Endodermal cell (in vitro differentiated cells): ENCODE results near the gene SLC12A4. TPM values are rescaled to one million over a fixed set of nuclear protein-coding genes. Genes with fewer than 3 reads are reported as not detected.
"Not testable (repeated sequence)": the region's sequence is repeated elsewhere in the genome, so short reads cannot be mapped to it uniquely, and the experiment has no call there.

Experiments used
- DNase-seq: peaks from one replicate; pipeline ENCODE4 v3.0.0-alpha.2; 2017
- H3K27ac ChIP-seq: 2 replicates; pipeline ENCODE4 v1.5.1; 2013; ENCODE audit warnings: mild to moderate bottlenecking, low read depth, low read length, moderate library complexity
- H3K27me3 ChIP-seq: 2 replicates; pipeline ENCODE4 v1.6.1; 2013; ENCODE audit warnings: mild to moderate bottlenecking, low read length, moderate library complexity; ENCODE audit not compliant: insufficient read depth, control insufficient read depth, poor library complexity, severe bottlenecking
- H3K36me3 ChIP-seq: 2 replicates; pipeline ENCODE4 v1.7.0; 2013; ENCODE audit warnings: mild to moderate bottlenecking, low read length, moderate library complexity; ENCODE audit not compliant: control insufficient read depth, insufficient read depth
- H3K4me1 ChIP-seq: one replicate; pipeline ENCODE4 v1.7.0; 2013; ENCODE audit warnings: low read length; ENCODE audit not compliant: control insufficient read depth, insufficient read depth
- H3K4me3 ChIP-seq: 2 replicates; pipeline ENCODE4 v1.5.1; 2013; ENCODE audit warnings: mild to moderate bottlenecking, low read length, moderate library complexity
- H3K9ac ChIP-seq: 2 replicates; pipeline ENCODE4 v1.6.1; 2013; ENCODE audit warnings: mild to moderate bottlenecking, low read length, moderate library complexity; ENCODE audit not compliant: poor library complexity, severe bottlenecking; ENCODE audit errors: extremely low read depth
- H3K9me3 ChIP-seq: 2 replicates; pipeline ENCODE4 v1.6.1; 2013; ENCODE audit warnings: mild to moderate bottlenecking, low read length, moderate library complexity; ENCODE audit not compliant: control insufficient read depth
- H3K27ac Mint-ChIP-seq: 2 replicates; pipeline ENCODE4 v1.8.0; 2020; ENCODE audit warnings: mixed read lengths
- H3K27me3 Mint-ChIP-seq: 2 replicates; pipeline ENCODE4 v1.8.0; 2021; ENCODE audit warnings: mild to moderate bottlenecking, mixed read lengths; ENCODE audit not compliant: insufficient read depth
- H3K36me3 Mint-ChIP-seq: 2 replicates; pipeline ENCODE4 v1.8.0; 2020; ENCODE audit warnings: low read depth, mixed read lengths
- H3K4me1 Mint-ChIP-seq: 2 replicates; pipeline ENCODE4 v1.8.0; 2020; ENCODE audit warnings: mixed read lengths
- H3K4me3 Mint-ChIP-seq: 2 replicates; pipeline ENCODE4 v1.8.0; 2020; ENCODE audit warnings: mild to moderate bottlenecking, moderate library complexity, mixed read lengths
- H3K9me3 Mint-ChIP-seq: 2 replicates; pipeline ENCODE4 v1.8.0; 2020; ENCODE audit warnings: mild to moderate bottlenecking, mixed read lengths
- CTCF ChIP-seq: fragments of 200-600 bp; sonication (generic); conservative IDR thresholded peaks from 2 replicates; pipeline ENCODE4 v1.5.0; 2021; ENCODE audit warnings: antibody characterized with exemption, mild to moderate bottlenecking
- WGBS, 2 experiments: methylation state at CpG; one replicate each; pipeline versions ENCODE4 v1.1.5 to v1.1.7; 2013; ENCODE audit warnings: missing lambda C conversion rate in 2 of 2, mixed read lengths in 1 of 2; ENCODE audit not compliant: insufficient coverage in 1 of 2, insufficient read length in 1 of 2; 5-methylcytosine and 5-hydroxymethylcytosine counted together
- total RNA-seq, 2 donors: library from RNA; stranded (reverse); fragmentation: NEBNext Ultra II Directional in 1 of 2; extraction: Animal tissue kit (Norgen Biotek cat#: 25700) in 1 of 2; gene quantifications; 2 replicates in 1 of 2; 3 replicates in 1 of 2; pipeline ENCODE4 v1.2.1, GENCODE V29; 2021

SLC12A4 gene
- total RNA-seq, 2 donors from 2014 or later, result 37.9 to 43.4 TPM

GRCh38 chr16:67940446-67941089, 27.9 kb downstream of the SLC12A4 start:
- Mint-ChIP-seq H3K4me1 (peaks cover 13% of the 10 kb centered on the region), H3K9me3 (no peaks in the 10 kb centered on the region), H3K4me3 (no peak overlapping the region), H3K27me3 (no peaks in the 10 kb centered on the region), H3K36me3 (peaks cover 5% of the 10 kb centered on the region), H3K27ac (no peak overlapping the region)
- Histone ChIP-seq H3K4me3 (no peak overlapping the region), H3K27ac (no peak overlapping the region), H3K9me3 (no peaks in the 10 kb centered on the region), H3K9ac (no peak overlapping the region), H3K4me1 (peaks cover 10% of the 10 kb centered on the region), H3K27me3 (no peaks in the 10 kb centered on the region), H3K36me3 (peaks cover 19% of the 10 kb centered on the region)
- WGBS, 2 experiments, result 93 to 95% methylated on average over 4 to 5 of the region's 5 CpGs
- no peak for TF ChIP-seq CTCF
- no peak for DNase-seq

- Histone ChIP-seq H3K27ac (no peak overlapping the region), H3K4me3 (no peak overlapping the region), H3K9me3 (no peaks in the 10 kb centered on the region), H3K36me3 (peaks cover 13% of the 10 kb centered on the region), H3K9ac (no peak overlapping the region), H3K4me1 (peaks cover 10% of the 10 kb centered on the region), H3K27me3 (no peaks in the 10 kb centered on the region)
- H3K36me3 Mint-ChIP-seq, result peaks cover 2% of the 10 kb centered on the region
- peaks cover 19% of the 10 kb centered on the region for H3K4me1 Mint-ChIP-seq
- WGBS, 2 experiments, result 95 to 97% methylated on average over 22 to 33 of the region's 33 CpGs
- H3K4me3 Mint-ChIP-seq, result no peak overlapping the region
- H3K9me3 Mint-ChIP-seq, result no peaks in the 10 kb centered on the region
- H3K27ac Mint-ChIP-seq, result no peak overlapping the region
- no peak for TF ChIP-seq CTCF
- H3K27me3 Mint-ChIP-seq, result no peaks in the 10 kb centered on the region
- DNase-seq, result no peak
Observed at GRCh38 chr16:67939507-67940445, 28.7 kb downstream of the SLC12A4 start.

- not testable (repeated sequence) for H3K36me3 Mint-ChIP-seq, DNase-seq, H3K27ac Mint-ChIP-seq, H3K27me3 ChIP-seq, H3K36me3 ChIP-seq, H3K9me3 ChIP-seq, H3K27ac ChIP-seq, H3K4me1 ChIP-seq, H3K4me3 ChIP-seq, H3K9ac ChIP-seq, H3K9me3 Mint-ChIP-seq, H3K27me3 Mint-ChIP-seq
- H3K4me3 Mint-ChIP-seq, result peak overlapping the region; percentile 100
- 89 to 96% methylated on average over 2 to 5 of the region's 5 CpGs for WGBS, 2 experiments
- peaks cover 16% of the 10 kb centered on the region for H3K4me1 Mint-ChIP-seq
Observed at GRCh38 chr16:67937713-67938112, 30.7 kb downstream of the SLC12A4 start.
